HEK293 (cell line): Measurements from ENCODE around the gene TTC24.
A peak's percentile ranks its signal among the peaks of the same experiment; 100 is the strongest.

Experiments used
- CTCF ChIA-PET: fragments of 350-600 bp; formaldehyde crosslinking; extraction: SDS; loops from one replicate; lab custom pipeline; 2021; ENCODE audit warnings: antibody characterized with exemption; lab: Yijun Ruan, JAX
- POLR2A ChIA-PET: fragments of 300-600 bp; formaldehyde crosslinking; extraction: SDS; loops from one replicate; lab custom pipeline; 2020; ENCODE audit warnings: antibody characterized with exemption, inconsistent platforms; lab: Yijun Ruan, JAX
- H3K27ac ChIP-seq: fragments of 200-500 bp; sonication (Bioruptor generic); 2 replicates; pipeline ENCODE4 v1.5.1; 2014; ENCODE audit warnings: low read depth, low read length, control low read depth, inconsistent platforms; ENCODE audit errors: extremely low read depth
- H3K36me3 ChIP-seq, 2 experiments: fragments of 200-500 bp in 1 of 2; sonication (Bioruptor generic) in 1 of 2; 1 replicate in 1 of 2; 2 replicates in 1 of 2; pipeline ENCODE4 v1.5.1; 2014 to 2017; ENCODE audit warnings: inconsistent platforms in 2 of 2, low read length in 2 of 2; ENCODE audit not compliant: control insufficient read depth in 2 of 2, insufficient read depth in 1 of 2
- H3K4me1 ChIP-seq: fragments of 200-500 bp; sonication (Bioruptor generic); 2 replicates; pipeline ENCODE4 v1.5.1; 2014; ENCODE audit warnings: mild to moderate bottlenecking, low read length, inconsistent platforms; ENCODE audit not compliant: control insufficient read depth, insufficient read depth
- H3K4me3 ChIP-seq: 2 replicates; pipeline ENCODE4 v1.5.1; 2011; ENCODE audit warnings: low read depth, mild to moderate bottlenecking, control low read depth, low read length, moderate library complexity
- H3K9me3 ChIP-seq: fragments of 200-500 bp; sonication (Bioruptor generic); 2 replicates; pipeline ENCODE4 v1.5.1; 2014; ENCODE audit warnings: low read depth, low read length, inconsistent platforms; ENCODE audit not compliant: control insufficient read depth, insufficient read depth
- CTCF ChIP-seq: fragments of 450-650 bp; formaldehyde crosslinking; IDR thresholded peaks from 2 replicates; pipeline ENCODE4 v1.5.1; 2016; ENCODE audit warnings: missing biosample characterization, missing genetic modification characterization
- INSM2 ChIP-seq: fragments of 450-650 bp; formaldehyde crosslinking; IDR thresholded peaks from 2 replicates; pipeline ENCODE4 v1.5.1; 2016; ENCODE audit warnings: missing biosample characterization, missing genetic modification characterization
- KLF8 ChIP-seq: fragments of 450-650 bp; formaldehyde crosslinking; IDR thresholded peaks from 2 replicates; pipeline ENCODE4 v1.5.1; 2016; ENCODE audit warnings: missing biosample characterization, missing genetic modification characterization
- MEIS1 ChIP-seq: sonication (generic); formaldehyde crosslinking; IDR thresholded peaks from 2 replicates; pipeline ENCODE4 v1.8.1; 2022; ENCODE audit warnings: missing genetic modification reagents, mild to moderate bottlenecking, borderline replicate concordance
- PRDM10 ChIP-seq: fragments of 450-650 bp; formaldehyde crosslinking; IDR thresholded peaks from 2 replicates; pipeline ENCODE4 v1.5.1; 2016; ENCODE audit warnings: missing biosample characterization, missing genetic modification characterization
- RBAK ChIP-seq: fragments of 450-650 bp; formaldehyde crosslinking; IDR thresholded peaks from 2 replicates; pipeline ENCODE4 v1.5.1; 2016; ENCODE audit warnings: missing biosample characterization, missing genetic modification characterization
- SCRT2 ChIP-seq: fragments of 450-650 bp; formaldehyde crosslinking; IDR thresholded peaks from 2 replicates; pipeline ENCODE4 v1.5.1; 2016; ENCODE audit warnings: missing biosample characterization, missing genetic modification characterization
- SETDB1 ChIP-seq: IDR thresholded peaks from one replicate; pipeline ENCODE4 v1.6.1; 2017; ENCODE audit warnings: mild to moderate bottlenecking, low read length, moderate library complexity, mixed read lengths; ENCODE audit not compliant: insufficient read length
- YY2 ChIP-seq: fragments of 450-650 bp; formaldehyde crosslinking; IDR thresholded peaks from 2 replicates; pipeline ENCODE4 v1.5.1; 2016; ENCODE audit warnings: missing biosample characterization, missing genetic modification characterization
- ZFHX2 ChIP-seq: fragments of 450-650 bp; formaldehyde crosslinking; conservative IDR thresholded peaks from 2 replicates; pipeline ENCODE4 v1.5.1; 2016; ENCODE audit warnings: missing biosample characterization, missing genetic modification characterization
- ZNF610 ChIP-seq: fragments of 450-650 bp; formaldehyde crosslinking; IDR thresholded peaks from 2 replicates; pipeline ENCODE4 v1.5.1; 2016; ENCODE audit warnings: missing biosample characterization, missing genetic modification characterization, borderline replicate concordance
- ZNF660 ChIP-seq: fragments of 450-650 bp; IDR thresholded peaks from 2 replicates; pipeline ENCODE4 v1.5.1; 2018; ENCODE audit warnings: missing biosample characterization, mild to moderate bottlenecking, missing genetic modification characterization
- ZNF747 ChIP-seq: fragments of 450-650 bp; formaldehyde crosslinking; IDR thresholded peaks from 2 replicates; pipeline ENCODE4 v1.5.1; 2016; ENCODE audit warnings: missing biosample characterization, missing genetic modification characterization
- ZNF768 ChIP-seq: fragments of 450-650 bp; formaldehyde crosslinking; IDR thresholded peaks from 2 replicates; pipeline ENCODE4 v1.5.1; 2018; ENCODE audit warnings: missing biosample characterization, mild to moderate bottlenecking, missing genetic modification characterization
- ZSCAN30 ChIP-seq: fragments of 450-650 bp; IDR thresholded peaks from 2 replicates; pipeline ENCODE4 v1.5.1; 2018; ENCODE audit warnings: missing biosample characterization, mild to moderate bottlenecking, missing genetic modification characterization, moderate library complexity
- TF ChIP-seq, protein P1 (sequence below): fragments of 450-650 bp; formaldehyde crosslinking; IDR thresholded peaks from 2 replicates; pipeline ENCODE4 v1.5.1; 2016; ENCODE audit warnings: missing biosample characterization, missing genetic modification characterization
- TF ChIP-seq, protein P2 (sequence below): fragments of 450-650 bp; formaldehyde crosslinking; IDR thresholded peaks from 2 replicates; pipeline ENCODE4 v1.5.1; 2016; ENCODE audit warnings: missing biosample characterization, missing genetic modification characterization
- TF ChIP-seq, protein P3 (sequence below): fragments of 450-650 bp; formaldehyde crosslinking; IDR thresholded peaks from 2 replicates; pipeline ENCODE4 v1.5.1; 2016; ENCODE audit warnings: missing biosample characterization, missing genetic modification characterization

The TTC24 gene

GRCh38 chr1:156612666-156613065 lies 33.1 kb downstream of the TTC24 start (continued):
- TF ChIP-seq, protein P1, sequence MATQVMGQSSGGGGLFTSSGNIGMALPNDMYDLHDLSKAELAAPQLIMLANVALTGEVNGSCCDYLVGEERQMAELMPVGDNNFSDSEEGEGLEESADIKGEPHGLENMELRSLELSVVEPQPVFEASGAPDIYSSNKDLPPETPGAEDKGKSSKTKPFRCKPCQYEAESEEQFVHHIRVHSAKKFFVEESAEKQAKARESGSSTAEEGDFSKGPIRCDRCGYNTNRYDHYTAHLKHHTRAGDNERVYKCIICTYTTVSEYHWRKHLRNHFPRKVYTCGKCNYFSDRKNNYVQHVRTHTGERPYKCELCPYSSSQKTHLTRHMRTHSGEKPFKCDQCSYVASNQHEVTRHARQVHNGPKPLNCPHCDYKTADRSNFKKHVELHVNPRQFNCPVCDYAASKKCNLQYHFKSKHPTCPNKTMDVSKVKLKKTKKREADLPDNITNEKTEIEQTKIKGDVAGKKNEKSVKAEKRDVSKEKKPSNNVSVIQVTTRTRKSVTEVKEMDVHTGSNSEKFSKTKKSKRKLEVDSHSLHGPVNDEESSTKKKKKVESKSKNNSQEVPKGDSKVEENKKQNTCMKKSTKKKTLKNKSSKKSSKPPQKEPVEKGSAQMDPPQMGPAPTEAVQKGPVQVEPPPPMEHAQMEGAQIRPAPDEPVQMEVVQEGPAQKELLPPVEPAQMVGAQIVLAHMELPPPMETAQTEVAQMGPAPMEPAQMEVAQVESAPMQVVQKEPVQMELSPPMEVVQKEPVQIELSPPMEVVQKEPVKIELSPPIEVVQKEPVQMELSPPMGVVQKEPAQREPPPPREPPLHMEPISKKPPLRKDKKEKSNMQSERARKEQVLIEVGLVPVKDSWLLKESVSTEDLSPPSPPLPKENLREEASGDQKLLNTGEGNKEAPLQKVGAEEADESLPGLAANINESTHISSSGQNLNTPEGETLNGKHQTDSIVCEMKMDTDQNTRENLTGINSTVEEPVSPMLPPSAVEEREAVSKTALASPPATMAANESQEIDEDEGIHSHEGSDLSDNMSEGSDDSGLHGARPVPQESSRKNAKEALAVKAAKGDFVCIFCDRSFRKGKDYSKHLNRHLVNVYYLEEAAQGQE (tag by site-specific recombination): no peak
- TF ChIP-seq MEIS1 (no peak), ZNF610 (tag by site-specific recombination) (no peak), CTCF (no peak), ZSCAN30 (no peak), ZNF768 (tag by site-specific recombination) (no peak)

- CTCF ChIA-PET: interaction anchor here (0.6 to 8.1 kb wide), 4 partner anchors 10 to 72 kb away, joined by 3 to 95 read pairs (median 7); no protein-coding TSS in a partner anchor
- Histone ChIP-seq H3K36me3 (no peaks in the 10 kb centered on the region), H3K27ac (0 out of 2 replicates have a peak overlapping the region, but pooled peaks have one; percentile 0), H3K4me1 (peaks cover 5% of the 10 kb centered on the region), H3K9me3 (no peaks in the 10 kb centered on the region), H3K4me3 (no peak overlapping the region)
- no peak for TF ChIP-seq SETDB1
- TF ChIP-seq ZFHX2 (tag by site-specific recombination): 0 out of 2 replicates have a peak, but pooled peaks have one; percentile 0
- POLR2A ChIA-PET: interaction anchor here (0.8 kb wide), 2 partner anchors 8 to 29 kb away, joined by 3 to 4 read pairs; no protein-coding TSS in a partner anchor
Observed at GRCh38 chr1:156615946-156616345, 36.4 kb downstream of the TTC24 start.

GRCh38 chr1:156616463-156616862 lies 36.9 kb downstream of the TTC24 start:
- H3K4me3 ChIP-seq: no peak overlapping the region
- H3K36me3 ChIP-seq: no peaks in the 10 kb centered on the region
- no peaks in the 10 kb centered on the region for H3K9me3 ChIP-seq
- CTCF ChIA-PET: interaction anchor here (0.6 to 8.1 kb wide), 12 partner anchors 8 to 172 kb away, joined by 3 to 95 read pairs (median 5); partner anchors contain the start of gene TTC24
- POLR2A ChIA-PET: no interaction called here
- peaks cover 5% of the 10 kb centered on the region for H3K4me1 ChIP-seq
- 0 out of 2 replicates have a peak overlapping the region, but pooled peaks have one; percentile 0 for H3K27ac ChIP-seq
- TF ChIP-seq ZNF660 (tag by site-specific recombination) (no peak; the same call in none of the 2 replicates), INSM2 (tag by site-specific recombination) (no peak), PRDM10 (tag by site-specific recombination) (peak; percentile 30; the same call in 1 of the 2 replicates), YY2 (tag by site-specific recombination) (no peak), SCRT2 (tag by site-specific recombination) (no peak), ZNF747 (tag by site-specific recombination) (no peak), KLF8 (tag by site-specific recombination) (no peak), RBAK (peak; percentile 82)
- TF ChIP-seq, protein P2, sequence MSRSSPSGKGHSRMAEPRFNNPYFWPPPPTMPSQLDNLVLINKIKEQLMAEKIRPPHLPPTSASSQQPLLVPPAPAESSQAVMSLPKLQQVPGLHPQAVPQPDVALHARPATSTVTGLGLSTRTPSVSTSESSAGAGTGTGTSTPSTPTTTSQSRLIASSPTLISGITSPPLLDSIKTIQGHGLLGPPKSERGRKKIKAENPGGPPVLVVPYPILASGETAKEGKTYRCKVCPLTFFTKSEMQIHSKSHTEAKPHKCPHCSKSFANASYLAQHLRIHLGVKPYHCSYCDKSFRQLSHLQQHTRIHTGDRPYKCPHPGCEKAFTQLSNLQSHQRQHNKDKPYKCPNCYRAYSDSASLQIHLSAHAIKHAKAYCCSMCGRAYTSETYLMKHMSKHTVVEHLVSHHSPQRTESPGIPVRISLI: no peak
- TF ChIP-seq, protein P3, sequence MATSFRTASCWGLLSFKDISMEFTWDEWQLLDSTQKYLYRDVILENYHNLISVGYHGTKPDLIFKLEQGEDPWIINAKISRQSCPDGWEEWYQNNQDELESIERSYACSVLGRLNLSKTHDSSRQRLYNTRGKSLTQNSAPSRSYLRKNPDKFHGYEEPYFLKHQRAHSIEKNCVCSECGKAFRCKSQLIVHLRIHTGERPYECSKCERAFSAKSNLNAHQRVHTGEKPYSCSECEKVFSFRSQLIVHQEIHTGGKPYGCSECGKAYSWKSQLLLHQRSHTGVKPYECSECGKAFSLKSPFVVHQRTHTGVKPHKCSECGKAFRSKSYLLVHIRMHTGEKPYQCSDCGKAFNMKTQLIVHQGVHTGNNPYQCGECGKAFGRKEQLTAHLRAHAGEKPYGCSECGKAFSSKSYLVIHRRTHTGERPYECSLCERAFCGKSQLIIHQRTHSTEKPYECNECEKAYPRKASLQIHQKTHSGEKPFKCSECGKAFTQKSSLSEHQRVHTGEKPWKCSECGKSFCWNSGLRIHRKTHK (tag by site-specific recombination): no peak
